Hematopoietic multipotent progenitor cell treated with erythropoietin and hydrocortisone succinate and interleukin-3 and kit ligand, for 4 days (in vitro differentiated cells): ENCODE results near the gene SQSTM1.
"Not testable (repeated sequence)": the region's sequence is repeated elsewhere in the genome, so short reads cannot be mapped to it uniquely, and the experiment has no call there.

Experiments
- DNase-seq: peaks from one replicate; pipeline ENCODE4 v3.0.0-alpha.2; 2015

Gene SQSTM1

GRCh38 chr5:179820483-179821297 lies at the start of gene SQSTM1:
Gene SQSTM1, plus strand, starts transcription at chr5:179820905. Its CDS starts 32 bp downstream, at chr5:179820937.
- DNase-seq, result peak; percentile 88

- DNase-seq, result peak; percentile 89
Measured at GRCh38 chr5:179771311-179771895, 49.3 kb upstream of the SQSTM1 start.

GRCh38 chr5:179772351-179772750 lies 48.4 kb upstream of the SQSTM1 start:
- peak; percentile 73 for DNase-seq

DNA sequence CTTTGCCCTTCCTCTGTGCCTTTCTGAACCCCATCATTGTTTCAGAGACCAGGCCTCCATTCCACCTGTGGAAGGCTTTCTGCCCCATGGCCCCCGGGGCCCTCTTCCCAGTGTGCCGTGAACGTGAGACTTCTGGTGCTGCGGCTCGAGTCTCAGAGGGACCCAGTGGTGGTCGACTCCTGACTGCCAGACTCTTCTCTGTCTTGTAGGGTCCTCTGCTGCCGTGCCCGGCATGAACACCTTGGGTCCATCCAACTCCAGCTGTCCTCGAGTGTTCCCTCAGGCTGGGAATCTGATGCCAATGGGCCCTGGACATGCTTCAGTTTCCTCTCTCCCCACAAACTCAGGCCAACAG lies 47.0 kb upstream of the SQSTM1 start:
- no peak for DNase-seq

- DNase-seq, result no peak
Measured at GRCh38 chr5:179774442-179774841, 46.3 kb upstream of the SQSTM1 start.

GRCh38 chr5:179776411-179776938 lies 44.2 kb upstream of the SQSTM1 start:
- no peak for DNase-seq

DNA sequence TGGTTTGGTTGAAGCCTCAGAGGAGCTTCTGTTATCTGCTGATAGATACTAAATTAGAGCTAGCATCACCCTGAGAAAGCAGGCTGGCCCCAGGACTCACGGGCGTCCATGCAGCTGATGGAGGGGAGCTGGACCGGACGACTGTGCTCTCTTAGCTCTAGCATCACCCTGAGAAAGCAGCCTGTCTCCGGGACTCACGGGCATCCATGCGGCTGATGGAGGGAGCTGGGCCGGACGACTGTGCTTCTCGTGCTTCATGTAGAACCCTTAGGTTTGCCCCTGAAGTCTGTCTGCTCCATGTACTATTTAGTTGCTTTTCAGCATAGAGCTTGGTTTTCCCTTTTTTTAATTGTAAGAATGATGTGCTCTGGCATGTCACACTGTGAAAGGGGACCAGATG lies 43.2 kb upstream of the SQSTM1 start:
- DNase-seq, result no peak

DNA sequence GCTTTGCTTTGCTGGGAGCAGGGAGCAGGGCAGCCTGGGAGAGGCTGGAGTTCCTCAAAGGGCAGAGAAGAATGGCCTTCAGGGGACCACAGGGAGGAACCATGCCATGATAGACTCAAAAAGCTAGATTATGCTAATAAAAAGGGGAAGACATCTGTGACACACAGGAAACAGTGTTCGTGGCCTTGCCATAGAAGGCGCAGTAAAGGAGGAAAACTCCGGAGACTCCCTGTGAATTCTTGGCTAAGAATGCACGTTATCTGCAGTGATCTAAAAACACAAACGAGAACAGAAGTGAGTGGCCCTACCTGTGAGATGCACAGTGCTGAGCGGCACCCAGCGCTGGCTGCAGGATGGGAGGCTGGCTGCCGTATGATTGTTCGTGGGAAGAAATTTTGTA lies 42.8 kb upstream of the SQSTM1 start:
- DNase-seq, result no peak

GRCh38 chr5:179778591-179778990 lies 42.1 kb upstream of the SQSTM1 start:
- DNase-seq, result no peak

DNA sequence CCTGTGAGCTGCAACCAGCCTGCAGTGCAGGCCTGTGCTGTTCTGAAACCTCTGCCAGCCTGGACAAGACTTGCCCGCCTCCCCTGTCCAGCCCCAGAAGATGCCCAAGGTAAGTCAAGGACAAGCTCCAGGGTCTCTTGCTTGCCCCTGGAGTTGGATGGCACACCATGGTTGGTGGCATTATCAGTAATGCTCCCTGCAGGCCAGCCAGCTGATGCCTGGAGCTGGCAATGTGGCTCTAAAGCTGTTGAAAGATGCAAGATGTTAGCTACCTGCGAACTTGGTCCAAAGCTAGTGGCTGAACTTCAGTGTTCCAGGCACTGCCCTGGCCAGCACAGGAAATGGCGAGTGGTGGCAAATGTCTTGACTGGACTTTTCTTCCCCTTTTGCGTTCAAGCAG lies 40.9 kb upstream of the SQSTM1 start:
- DNase-seq, result no peak

GRCh38 chr5:179780362-179780761 lies 40.3 kb upstream of the SQSTM1 start:
- peak; percentile 78 for DNase-seq

DNA sequence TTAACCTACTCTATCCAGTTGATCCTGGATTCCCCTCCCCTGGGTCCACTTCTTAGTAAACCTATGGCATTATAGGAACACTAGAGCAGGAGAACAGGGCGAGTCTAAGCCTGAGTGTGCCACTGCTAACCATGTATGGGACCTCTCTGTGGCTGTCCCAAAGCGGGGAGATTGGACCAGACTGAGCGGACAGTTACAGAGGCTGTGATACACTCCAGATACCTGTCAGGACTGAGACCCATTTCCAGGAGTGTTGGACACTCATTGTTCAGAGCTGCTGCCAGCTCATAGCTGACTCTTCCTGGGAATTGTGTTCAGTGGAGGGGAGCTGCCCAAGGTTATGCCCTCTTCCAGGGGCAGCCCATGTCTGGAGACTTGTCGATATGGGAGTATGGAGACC lies 38.9 kb upstream of the SQSTM1 start:
- DNase-seq, result no peak

GRCh38 chr5:179783128-179783527 lies 37.6 kb upstream of the SQSTM1 start:
- DNase-seq, result no peak

- no peak for DNase-seq
Measured at GRCh38 chr5:179786861-179787260, 33.8 kb upstream of the SQSTM1 start.

- DNase-seq, result no peak
Measured at GRCh38 chr5:179788193-179788854, 32.4 kb upstream of the SQSTM1 start.

DNA sequence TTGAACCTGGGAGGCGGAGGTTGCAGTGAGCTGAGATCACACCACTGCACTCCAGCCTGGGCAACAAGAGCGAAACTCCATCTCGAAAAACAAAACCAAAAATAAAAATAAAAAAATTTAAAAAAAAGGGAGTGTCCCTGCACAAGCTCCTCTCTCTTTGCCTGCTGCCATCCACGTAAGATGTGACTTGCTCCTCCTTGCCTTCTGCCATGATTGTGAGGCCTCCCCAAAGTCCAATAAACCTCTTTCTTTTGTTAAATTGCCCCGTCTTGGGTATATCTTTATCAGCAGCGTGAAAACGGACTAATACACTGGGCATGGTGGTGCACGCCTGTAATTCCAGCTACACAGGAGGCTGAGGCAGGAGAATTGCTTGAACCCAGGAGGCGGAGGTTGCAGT lies 31.4 kb upstream of the SQSTM1 start:
- not testable (repeated sequence) for DNase-seq

DNA sequence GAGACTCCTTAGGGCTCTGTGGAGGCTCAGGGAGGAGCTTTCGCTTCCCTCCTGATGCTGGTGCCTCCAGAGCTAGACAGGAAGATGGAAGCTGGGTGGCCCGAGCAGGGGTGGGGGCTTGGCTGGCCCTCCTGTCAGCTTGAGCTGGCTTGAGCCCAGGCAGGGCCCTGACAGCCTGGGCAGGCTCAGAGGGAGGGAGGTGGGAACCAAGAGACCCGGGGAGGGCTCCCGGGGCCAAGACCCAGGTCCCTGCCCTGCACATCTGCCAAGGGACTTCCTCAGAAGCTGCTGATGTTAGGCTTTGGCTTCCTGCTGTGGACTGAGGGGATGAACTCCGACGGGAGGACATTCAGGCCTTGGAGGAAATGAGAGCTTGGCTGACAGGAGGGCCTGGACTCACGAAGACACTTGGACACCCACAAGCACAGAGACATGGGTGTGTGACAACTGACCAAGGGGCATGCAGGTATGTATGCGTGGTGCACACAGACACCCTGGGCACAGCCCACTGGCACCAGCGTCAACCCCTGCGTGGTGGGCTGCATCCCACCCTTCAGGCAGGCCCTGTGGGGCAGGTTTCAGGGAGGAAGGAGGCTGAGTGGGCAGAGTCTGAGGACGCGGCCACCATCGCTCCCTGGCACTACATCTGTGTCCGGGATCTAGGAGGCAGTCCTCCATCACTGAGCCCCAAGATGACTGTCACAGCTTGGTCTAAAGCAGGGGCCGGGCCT lies 28.7 kb upstream of the SQSTM1 start:
- DNase-seq, result peak; percentile 58

GRCh38 chr5:179792612-179793467 lies 27.9 kb upstream of the SQSTM1 start:
- DNase-seq, result peak; percentile 70

GRCh38 chr5:179793468-179794139 lies 27.1 kb upstream of the SQSTM1 start, which contains the start of gene LTC4S:
Gene LTC4S, plus strand, starts transcription at chr5:179793986. Its CDS starts 95 bp downstream, at chr5:179794081.
- DNase-seq, result peak; percentile 98

DNA sequence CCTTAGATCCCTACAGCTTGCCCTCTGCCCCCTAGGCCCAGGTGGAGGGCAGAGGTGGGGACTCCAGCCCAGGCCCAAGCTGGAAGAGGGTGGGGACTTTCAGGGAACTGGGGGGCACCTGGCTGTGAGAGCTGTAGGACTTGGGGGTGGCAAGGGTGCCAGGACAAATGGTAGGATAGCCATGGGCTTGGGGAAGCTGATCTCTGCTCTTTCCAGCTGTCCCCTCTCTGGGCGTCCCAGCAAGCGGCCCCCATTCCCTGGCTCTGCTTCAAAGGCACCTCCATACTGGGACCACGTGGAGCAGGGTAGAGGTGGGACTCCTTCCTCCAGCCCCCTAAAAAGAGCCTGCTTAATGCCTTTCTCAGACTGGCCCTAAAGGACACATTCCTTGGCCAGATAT lies 26.5 kb upstream of the SQSTM1 start:
- no peak for DNase-seq

DNA sequence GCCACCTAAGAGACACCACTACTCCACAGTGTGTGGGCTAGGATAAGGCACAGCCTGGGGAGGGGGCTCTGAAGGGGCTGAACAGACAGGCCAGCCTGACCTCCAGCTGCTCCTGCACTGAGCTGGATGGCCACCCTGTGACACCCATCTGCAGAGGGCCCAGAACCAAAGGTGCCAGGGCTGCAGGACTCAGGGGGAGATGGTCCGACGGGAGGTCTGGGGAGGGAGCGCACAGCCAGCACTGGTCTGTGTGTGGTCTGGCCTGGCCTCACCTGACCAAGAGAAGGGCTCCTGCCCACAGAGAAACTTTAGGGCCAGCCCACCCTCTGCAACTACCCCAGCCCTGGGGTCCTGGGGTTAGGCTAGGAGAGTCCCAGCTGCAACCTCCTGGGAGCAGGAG lies 26.1 kb upstream of the SQSTM1 start:
- peak; percentile 15 for DNase-seq
